ENCODE data around the gene APH1B.

GRCh38 chr15:63357061-63357460 lies 79.7 kb downstream of the APH1B start:
- TF ChIP-seq, protein P1, sequence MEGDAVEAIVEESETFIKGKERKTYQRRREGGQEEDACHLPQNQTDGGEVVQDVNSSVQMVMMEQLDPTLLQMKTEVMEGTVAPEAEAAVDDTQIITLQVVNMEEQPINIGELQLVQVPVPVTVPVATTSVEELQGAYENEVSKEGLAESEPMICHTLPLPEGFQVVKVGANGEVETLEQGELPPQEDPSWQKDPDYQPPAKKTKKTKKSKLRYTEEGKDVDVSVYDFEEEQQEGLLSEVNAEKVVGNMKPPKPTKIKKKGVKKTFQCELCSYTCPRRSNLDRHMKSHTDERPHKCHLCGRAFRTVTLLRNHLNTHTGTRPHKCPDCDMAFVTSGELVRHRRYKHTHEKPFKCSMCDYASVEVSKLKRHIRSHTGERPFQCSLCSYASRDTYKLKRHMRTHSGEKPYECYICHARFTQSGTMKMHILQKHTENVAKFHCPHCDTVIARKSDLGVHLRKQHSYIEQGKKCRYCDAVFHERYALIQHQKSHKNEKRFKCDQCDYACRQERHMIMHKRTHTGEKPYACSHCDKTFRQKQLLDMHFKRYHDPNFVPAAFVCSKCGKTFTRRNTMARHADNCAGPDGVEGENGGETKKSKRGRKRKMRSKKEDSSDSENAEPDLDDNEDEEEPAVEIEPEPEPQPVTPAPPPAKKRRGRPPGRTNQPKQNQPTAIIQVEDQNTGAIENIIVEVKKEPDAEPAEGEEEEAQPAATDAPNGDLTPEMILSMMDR (IDR thresholded peaks at IDR 0.05): no peak
- TF ChIP-seq POLR2A (IDR thresholded peaks at IDR 0.05): no peak

Measured in gastroesophageal sphincter (tissue), 3 donors.